ENCODE data around the gene SLC16A2.
A peak's percentile ranks its signal among the peaks of the same experiment; 100 is the strongest.

The SLC16A2 gene

DNA sequence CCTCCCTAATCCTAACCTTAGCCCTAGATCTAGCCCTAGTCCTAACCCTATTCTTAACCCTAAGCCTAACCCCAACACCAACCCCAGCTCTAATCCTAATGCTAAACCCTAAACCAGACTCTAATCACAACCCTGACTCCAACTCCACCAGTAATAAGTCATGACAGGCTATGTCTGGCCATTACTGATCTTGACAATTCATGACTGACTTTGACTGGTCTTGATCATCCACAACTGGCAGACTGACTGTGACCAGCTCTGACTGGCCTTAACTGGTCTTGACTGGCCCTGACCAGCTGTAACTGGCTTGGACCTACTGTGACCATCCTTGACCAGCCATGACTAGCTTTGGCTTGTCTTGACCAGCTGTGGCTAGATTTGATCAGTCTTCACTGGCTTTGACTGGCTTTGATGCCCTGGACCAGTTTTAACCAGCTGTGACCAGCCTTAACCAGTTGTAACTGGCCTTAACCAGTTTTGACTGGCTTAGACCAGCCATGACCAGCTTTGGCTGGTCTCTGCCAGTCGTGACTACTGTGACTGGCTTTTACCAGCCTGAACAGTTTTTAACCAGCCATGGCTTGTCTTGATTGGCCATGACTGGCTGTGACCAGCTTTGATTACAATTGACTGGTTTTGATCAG lies 124.7 kb downstream of the SLC16A2 start:
- DNase-seq, result no peak

DNA sequence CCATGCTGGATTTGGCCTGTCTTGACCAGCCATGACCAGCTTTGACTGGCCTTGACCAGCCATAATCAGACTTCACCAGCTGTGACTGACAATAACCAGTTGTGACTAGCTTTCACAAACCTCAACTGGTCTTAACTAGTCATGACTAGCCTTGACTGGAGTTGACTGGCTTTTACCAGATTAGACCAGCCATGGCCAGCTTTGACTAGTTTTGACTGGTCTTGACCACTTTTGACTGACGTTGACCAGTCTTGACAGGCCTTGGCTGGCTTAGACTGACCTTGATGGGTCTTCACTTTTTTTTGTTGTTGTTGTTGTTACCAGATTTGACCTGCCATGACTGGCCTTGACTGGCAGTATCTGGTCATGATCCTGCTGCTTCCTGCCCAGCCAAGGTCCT lies 125.7 kb downstream of the SLC16A2 start:
- no peak for DNase-seq

DNA sequence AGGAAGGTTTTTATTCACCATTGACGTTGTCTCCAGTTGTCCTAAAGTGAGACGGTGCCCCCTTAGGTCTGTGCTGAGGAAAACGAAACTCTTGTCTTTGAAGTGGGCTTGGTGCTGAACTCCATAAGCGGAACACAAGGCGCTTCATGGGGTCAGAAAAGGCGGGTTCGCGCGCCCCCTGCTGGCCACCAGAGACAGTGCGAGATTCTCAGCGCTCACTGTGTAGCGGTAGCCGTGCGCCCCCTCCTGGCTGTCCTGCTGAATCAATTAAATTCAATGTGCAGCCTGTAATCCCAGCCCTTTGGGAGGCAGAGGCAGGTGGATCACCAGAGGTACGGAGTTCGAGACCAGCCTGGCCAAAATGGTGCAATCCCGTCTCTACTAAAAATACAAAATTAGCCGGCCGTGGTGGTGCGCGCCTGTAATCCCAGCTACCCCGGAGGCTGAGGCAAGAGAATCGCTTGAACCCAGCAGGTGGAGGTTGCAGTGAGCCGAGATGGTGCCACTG lies 129.1 kb downstream of the SLC16A2 start:
- DNase-seq, result peak; percentile 80

DNA sequence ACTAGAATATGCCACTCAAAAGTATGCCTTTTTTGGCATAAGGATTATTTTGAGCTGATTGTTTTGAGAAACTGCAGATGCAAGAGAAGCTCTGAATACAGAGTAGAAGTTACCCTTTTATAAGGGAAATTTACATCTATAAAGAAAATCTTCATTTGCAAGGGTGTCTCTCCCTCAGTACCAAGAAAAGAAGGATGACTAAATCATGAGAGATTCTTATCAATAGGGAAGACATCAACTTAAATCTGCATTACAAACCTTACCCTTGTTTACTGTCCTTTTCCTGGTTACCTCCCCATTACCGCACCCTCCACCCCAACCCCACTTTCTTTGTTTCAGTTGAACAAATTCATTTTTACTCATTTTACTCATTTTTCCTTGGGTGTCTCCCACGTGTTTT lies 130.6 kb downstream of the SLC16A2 start:
- DNase-seq, result no peak

DNA sequence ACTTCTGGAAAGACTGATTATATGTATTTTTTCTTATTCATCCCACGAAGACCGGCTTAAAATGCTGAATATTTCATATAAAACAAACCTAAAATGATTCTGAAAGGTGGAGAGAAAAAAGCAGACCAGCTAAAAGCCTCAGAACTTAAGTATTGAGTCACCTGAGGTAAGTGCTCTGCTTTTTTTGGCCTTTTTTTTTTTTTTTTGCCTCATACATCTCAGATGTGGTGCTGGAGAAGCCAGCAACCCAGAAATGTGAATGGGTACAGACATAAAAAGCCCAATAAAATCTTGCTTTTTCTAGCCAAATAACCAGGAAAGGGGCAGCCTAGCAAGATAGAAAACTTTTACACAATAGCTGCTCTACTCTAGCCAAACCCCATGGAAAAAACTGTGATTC lies 136.1 kb downstream of the SLC16A2 start:
- DNase-seq, result no peak

DNA sequence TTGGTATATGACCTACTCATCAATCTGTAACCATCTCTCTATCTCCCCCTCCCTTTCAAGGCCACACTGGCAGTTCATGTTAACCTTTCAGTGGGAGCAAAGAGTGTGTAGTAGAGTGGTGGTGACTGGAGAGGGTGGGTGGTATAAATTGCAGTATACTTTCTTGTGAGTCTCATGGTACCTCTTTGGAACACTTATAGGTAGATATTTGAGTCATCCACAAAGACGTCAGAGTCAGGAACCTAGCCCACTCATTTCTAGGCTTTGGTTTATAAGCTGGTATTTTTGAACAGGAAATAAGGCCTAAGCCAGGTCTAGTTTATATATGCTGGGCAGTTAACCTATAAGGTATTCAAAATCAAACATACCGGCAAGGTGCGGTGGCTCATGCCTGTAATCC lies 156.8 kb downstream of the SLC16A2 start:
- no peak for DNase-seq

DNA sequence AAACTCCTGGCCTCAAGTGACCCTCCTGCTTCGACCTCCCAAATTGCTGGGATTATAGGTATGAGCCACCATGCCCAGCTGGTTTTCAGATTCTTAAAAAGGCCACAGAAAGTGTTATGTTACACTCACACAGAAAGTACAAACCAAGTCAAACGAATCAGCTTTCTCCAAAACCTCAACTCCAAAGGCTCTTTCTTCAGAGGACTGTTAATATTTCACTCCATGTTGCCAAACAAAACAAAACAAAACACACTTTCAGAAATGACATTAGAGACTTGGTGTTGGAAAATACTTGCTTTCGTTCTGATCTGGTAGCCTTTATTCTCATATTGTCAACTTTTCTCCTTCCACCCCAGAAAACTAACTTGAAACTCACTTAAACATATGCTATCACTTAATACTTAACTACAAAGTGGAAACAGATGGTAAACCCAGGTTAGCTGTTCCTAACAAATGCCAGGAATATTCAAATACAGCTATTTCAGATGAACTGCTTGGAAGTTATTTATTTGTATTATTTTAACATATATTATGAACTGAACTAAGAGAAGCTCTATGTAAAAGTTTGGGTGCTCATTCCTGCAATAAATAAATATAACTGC lies 158.4 kb downstream of the SLC16A2 start:
- DNase-seq, result no peak
